Naive thymus-derived CD4-positive, alpha-beta T cell (primary cell): ENCODE data around the gene CHIA. TPM values are rescaled to one million over a fixed set of nuclear protein-coding genes. Genes with fewer than 3 reads are reported as not detected.

Experiments
- ATAC-seq: fragments of 150-1000 bp; cut with Tn5 transposase; 2 replicates; pipeline ENCODE4 v1.10.0; 2021; ENCODE audit warnings: mild to moderate bottlenecking, moderate library complexity
- CTCF ChIA-PET: fragments of 350-600 bp; sonication (Branson Sonifier 250); formaldehyde crosslinking; loops from one replicate; lab custom pipeline; 2021; ENCODE audit warnings: antibody characterized with exemption; lab: Charles Lee
- POLR2A ChIA-PET: fragments of 350-600 bp; sonication (Branson Sonifier 250); formaldehyde crosslinking; loops from one replicate; lab custom pipeline; 2021; ENCODE audit warnings: antibody characterized with exemption, inconsistent platforms; lab: Charles Lee
- DNase-seq, 9 donors: peaks; one replicate each; pipeline versions ENCODE4 v3.0.0 to v3.0.0-alpha.2; 2020 to 2022; ENCODE audit warnings: mixed read lengths in 1 of 9
- H3K27ac ChIP-seq: one replicate; pipeline ENCODE4 v1.7.0; 2013; ENCODE audit warnings: mild to moderate bottlenecking, low read depth, low read length, moderate library complexity
- H3K27me3 ChIP-seq, 2 donors: one replicate each; pipeline ENCODE4 v1.7.0; 2013; ENCODE audit warnings: low read length in 2 of 2, mild to moderate bottlenecking in 2 of 2, moderate library complexity in 2 of 2; ENCODE audit not compliant: control insufficient read depth in 2 of 2, insufficient read depth in 2 of 2
- H3K36me3 ChIP-seq, 3 experiments: 1 replicate in 2 of 3; 2 replicates in 1 of 3; pipeline ENCODE4 v1.7.0; 2013; ENCODE audit warnings: low read length in 3 of 3, mild to moderate bottlenecking in 3 of 3, moderate library complexity in 1 of 3; ENCODE audit not compliant: insufficient read depth in 3 of 3, control insufficient read depth in 2 of 3
- H3K4me1 ChIP-seq, 2 donors: one replicate each; pipeline ENCODE4 v1.7.0; 2013; ENCODE audit warnings: low read length in 2 of 2, mild to moderate bottlenecking in 2 of 2, moderate library complexity in 1 of 2; ENCODE audit not compliant: control insufficient read depth in 2 of 2, insufficient read depth in 2 of 2
- H3K4me3 ChIP-seq: 2 replicates; pipeline ENCODE4 v1.7.0; 2013; ENCODE audit warnings: mild to moderate bottlenecking, low read length
- H3K9me3 ChIP-seq, 3 experiments: 1 replicate in 2 of 3; 2 replicates in 1 of 3; pipeline ENCODE4 v1.7.0; 2013; ENCODE audit warnings: low read length in 3 of 3; ENCODE audit not compliant: control insufficient read depth in 2 of 3
- H3K27ac Mint-ChIP-seq, 9 donors: one replicate each; pipeline ENCODE4 v1.8.0; 2020 to 2022; ENCODE audit warnings: mixed read lengths in 9 of 9, mild to moderate bottlenecking in 8 of 9, moderate library complexity in 5 of 9, inconsistent platforms in 2 of 9
- H3K27me3 Mint-ChIP-seq, 5 donors: one replicate each; pipeline ENCODE4 v1.8.0; 2021 to 2022; ENCODE audit warnings: mixed read lengths in 5 of 5, mild to moderate bottlenecking in 1 of 5
- H3K36me3 Mint-ChIP-seq, 5 donors: one replicate each; pipeline ENCODE4 v1.8.0; 2020 to 2022; ENCODE audit warnings: mixed read lengths in 5 of 5, mild to moderate bottlenecking in 3 of 5, inconsistent platforms in 1 of 5
- H3K4me1 Mint-ChIP-seq, 7 donors: one replicate each; pipeline ENCODE4 v1.8.0; 2020 to 2022; ENCODE audit warnings: mixed read lengths in 7 of 7, mild to moderate bottlenecking in 3 of 7, inconsistent platforms in 1 of 7
- H3K4me3 Mint-ChIP-seq, 10 donors: one replicate each; pipeline ENCODE4 v1.8.0; 2020 to 2022; ENCODE audit warnings: mild to moderate bottlenecking in 10 of 10, mixed read lengths in 10 of 10, moderate library complexity in 6 of 10, inconsistent platforms in 2 of 10
- H3K9me3 Mint-ChIP-seq, 11 donors: one replicate each; pipeline ENCODE4 v1.8.0; 2020 to 2022; ENCODE audit warnings: mixed read lengths in 11 of 11, mild to moderate bottlenecking in 4 of 11, inconsistent platforms in 1 of 11, moderate library complexity in 1 of 11
- intact Hi-C, 2 donors: fragments of 100-400 bp; cut with micrococcal nuclease; formaldehyde crosslinking; loops; one replicate each; pipeline ENCODE4 v1.15.1; 2023
- polyA plus RNA-seq, 2 donors: library from polyadenylated mRNA; unstranded; fragments of 300-500 nt; fragmentation: Illumina TruSeq; gene quantifications; one replicate each; pipeline ENCODE4 v1.2.3, GENCODE V29; 2021
- total RNA-seq, 6 experiments: library from RNA in 5 of 6; stranded (reverse) in 5 of 6; gene quantifications; 1 replicate in 5 of 6; 2 replicates in 1 of 6; pipeline ENCODE4 v1.2.3 and lab custom pipeline; 2021 to 2026

Gene CHIA
- total and polyA plus RNA-seq, 7 experiments from 2014 or later: not detected

DNA sequence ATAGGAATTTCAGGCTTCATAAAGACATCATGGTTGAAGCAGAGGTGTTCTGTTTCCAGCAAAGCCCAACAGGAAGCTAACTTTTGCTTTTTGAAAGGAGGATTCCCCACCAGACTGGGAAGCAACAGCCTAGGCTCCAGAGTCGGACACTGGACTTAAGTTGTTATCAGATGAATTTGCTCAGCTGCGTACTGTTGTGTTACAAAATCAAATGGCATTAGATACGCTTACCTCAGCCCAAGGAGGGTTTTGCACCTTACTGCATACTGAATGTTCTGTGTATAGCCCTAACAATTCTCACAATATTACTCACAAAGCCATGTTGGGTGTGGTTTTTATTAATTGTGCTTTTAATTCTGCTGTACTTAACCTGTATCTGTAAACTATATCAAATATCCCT lies 547 bp upstream of the CHIA start:
- H3K27ac Mint-ChIP-seq: no peak overlapping the region
- intact Hi-C loops: no loop called here
- ChIA-PET POLR2A (no interaction called here), CTCF (no interaction called here)
- H3K4me1 Mint-ChIP-seq: peaks cover 0 to 17% (median 14%) of the 10 kb centered on the region in 7 donors
- no peaks in the 10 kb centered on the region for H3K9me3 ChIP-seq
- H3K4me3 Mint-ChIP-seq: no peak overlapping the region
- H3K9me3 Mint-ChIP-seq: peaks cover 0 to 5% (median 0%) of the 10 kb centered on the region in 11 donors
- no peaks in the 10 kb centered on the region for H3K36me3 ChIP-seq
- no peak overlapping the region for H3K4me3 ChIP-seq
- H3K27me3 Mint-ChIP-seq: peaks cover 0 to 2% (median 0%) of the 10 kb centered on the region in 5 donors
- ATAC-seq (no peak), DNase-seq (no peak)
- no peaks in the 10 kb centered on the region for H3K4me1 ChIP-seq
- H3K36me3 Mint-ChIP-seq: no peaks in the 10 kb centered on the region
- no peaks in the 10 kb centered on the region for H3K27me3 ChIP-seq
- H3K27ac ChIP-seq: no peak overlapping the region

DNA sequence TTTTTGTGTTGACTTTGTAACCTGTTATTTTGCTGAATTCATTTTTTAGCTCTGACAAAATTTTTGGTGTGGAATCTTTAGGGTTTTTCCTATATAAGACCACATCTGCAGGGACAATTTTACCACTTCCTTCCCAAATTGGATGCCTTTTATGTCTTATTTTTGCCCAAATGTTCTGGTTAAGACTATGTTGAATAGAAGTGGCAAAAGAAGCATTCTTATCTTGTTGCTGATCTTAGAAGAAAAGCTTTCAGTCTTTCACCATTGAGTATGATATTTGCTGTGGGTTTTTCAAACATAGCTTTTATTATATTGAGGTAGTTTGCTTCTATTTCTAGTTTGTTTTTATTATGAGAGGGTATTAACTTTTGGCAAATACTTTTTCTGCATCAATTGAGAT lies 3.7 kb downstream of the CHIA start:
- Mint-ChIP-seq H3K9me3 (peaks cover 0 to 21% (median 4%) of the 10 kb centered on the region in 11 donors), H3K27me3 (peaks cover 0 to 5% (median 0%) of the 10 kb centered on the region in 5 donors), H3K36me3 (peaks cover 0 to 7% (median 0%) of the 10 kb centered on the region in 5 donors), H3K27ac (peak overlapping the region in 1 of 9 donors; percentile 38), H3K4me3 (peak overlapping the region in 3 of 10 donors; percentile 14 to 44 (median 16)), H3K4me1 (peaks cover 0 to 23% (median 16%) of the 10 kb centered on the region in 7 donors)
- CTCF ChIA-PET: interaction anchor here (1.0 kb wide), 1 partner anchor 39 kb away, joined by 3 read pairs; no protein-coding TSS in a partner anchor
- H3K27ac ChIP-seq: no peak overlapping the region
- DNase-seq (peak in 2 of 9 donors; percentile 4 to 11), ATAC-seq (no peak)
- POLR2A ChIA-PET: interaction anchor here (0.6 to 1.0 kb wide), 2 partner anchors 11 to 312 kb away, joined by 3 read pairs; no protein-coding TSS in a partner anchor
- no peak overlapping the region for H3K4me3 ChIP-seq
- intact Hi-C loops: no loop called here
- H3K9me3 ChIP-seq: no peaks in the 10 kb centered on the region
- H3K4me1 ChIP-seq: no peaks in the 10 kb centered on the region
- no peaks in the 10 kb centered on the region for H3K27me3 ChIP-seq
- no peaks in the 10 kb centered on the region for H3K36me3 ChIP-seq

DNA sequence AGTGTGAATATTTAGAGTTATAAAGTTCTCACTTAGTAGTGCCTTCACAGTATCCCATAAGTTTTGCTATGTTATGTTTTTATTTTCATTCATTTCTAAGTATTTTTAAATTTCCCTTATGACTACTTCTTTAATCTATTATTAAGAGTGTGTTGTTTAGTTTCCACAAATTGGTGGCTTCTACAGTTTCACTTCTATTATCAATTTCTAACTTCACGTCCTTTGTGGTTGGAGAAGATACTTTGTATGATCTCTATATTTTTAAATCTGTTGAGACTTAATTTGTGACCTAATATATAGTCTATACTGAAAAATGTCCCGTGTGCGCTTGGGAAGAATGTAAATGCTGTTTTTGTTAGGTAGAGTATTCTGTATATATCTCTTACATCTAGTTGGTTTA lies 11.7 kb downstream of the CHIA start:
- Histone ChIP-seq H3K27me3 (no peaks in the 10 kb centered on the region), H3K4me3 (no peak overlapping the region), H3K27ac (no peak overlapping the region), H3K4me1 (no peaks in the 10 kb centered on the region), H3K9me3 (peaks cover 0 to 17% (median 0%) of the 10 kb centered on the region in 3 experiments), H3K36me3 (no peaks in the 10 kb centered on the region)
- no peak overlapping the region for H3K4me3 Mint-ChIP-seq
- H3K4me1 Mint-ChIP-seq: no peaks in the 10 kb centered on the region
- intact Hi-C loops: no loop called here
- H3K36me3 Mint-ChIP-seq: peaks cover 4 to 16% (median 12%) of the 10 kb centered on the region in 5 donors
- DNase-seq: no peak
- no peak for ATAC-seq
- POLR2A ChIA-PET: no interaction called here
- peaks cover 0 to 14% (median 0%) of the 10 kb centered on the region in 5 donors for H3K27me3 Mint-ChIP-seq
- CTCF ChIA-PET: no interaction called here
- no peak overlapping the region for H3K27ac Mint-ChIP-seq
- H3K9me3 Mint-ChIP-seq: peaks cover 11 to 46% (median 24%) of the 10 kb centered on the region in 11 donors

DNA sequence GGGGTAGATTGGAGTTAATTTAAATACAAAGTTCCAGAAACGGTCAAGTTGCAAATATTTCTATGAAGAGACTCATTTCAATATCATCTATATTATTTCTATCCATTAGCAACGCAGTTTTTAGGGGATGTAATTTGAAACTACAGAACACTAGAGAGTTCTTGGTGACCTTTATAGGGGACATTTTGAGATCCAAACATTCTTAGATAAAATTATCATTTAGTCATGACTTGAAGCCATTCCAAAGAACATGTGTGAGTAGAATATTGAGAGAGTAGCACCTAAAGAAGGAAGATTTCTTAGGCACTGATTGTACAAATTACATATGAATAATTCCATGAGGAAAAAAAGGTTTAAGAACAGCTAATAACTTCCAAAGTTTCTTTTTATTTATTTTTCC lies 19.0 kb downstream of the CHIA start:
- H3K27ac Mint-ChIP-seq: no peak overlapping the region
- intact Hi-C loops: no loop called here
- ATAC-seq: no peak

DNA sequence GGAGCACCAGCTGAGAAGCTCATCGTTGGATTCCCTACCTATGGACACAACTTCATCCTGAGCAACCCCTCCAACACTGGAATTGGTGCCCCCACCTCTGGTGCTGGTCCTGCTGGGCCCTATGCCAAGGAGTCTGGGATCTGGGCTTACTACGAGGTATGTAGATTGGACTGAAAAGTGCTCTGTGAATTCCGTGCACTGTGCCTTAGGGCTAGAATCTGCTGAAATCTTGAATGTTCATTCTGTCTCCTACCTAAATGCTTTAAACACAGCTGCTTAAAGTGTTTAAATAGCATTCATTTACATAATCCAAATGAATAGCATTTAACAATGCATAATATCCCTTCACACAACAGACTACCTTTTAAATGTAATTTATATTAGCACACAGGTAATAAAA lies 27.9 kb downstream of the CHIA start:
- Histone ChIP-seq H3K4me3 (no peak overlapping the region), H3K36me3 (no peaks in the 10 kb centered on the region), H3K4me1 (peaks cover 0 to 14% of the 10 kb centered on the region in 2 donors), H3K27me3 (no peaks in the 10 kb centered on the region), H3K27ac (no peak overlapping the region), H3K9me3 (no peaks in the 10 kb centered on the region)
- ATAC-seq (no peak), DNase-seq (no peak)
- H3K4me1 Mint-ChIP-seq: peaks cover 7 to 33% (median 28%) of the 10 kb centered on the region in 7 donors
- H3K36me3 Mint-ChIP-seq: peaks cover 0 to 5% (median 0%) of the 10 kb centered on the region in 5 donors
- H3K9me3 Mint-ChIP-seq: peaks cover 0 to 6% (median 0%) of the 10 kb centered on the region in 11 donors
- no peak overlapping the region for H3K4me3 Mint-ChIP-seq
- intact Hi-C loops: no loop called here
- H3K27me3 Mint-ChIP-seq: peaks cover 0 to 15% (median 0%) of the 10 kb centered on the region in 5 donors
- no peak overlapping the region for H3K27ac Mint-ChIP-seq
- CTCF ChIA-PET: no interaction called here
- POLR2A ChIA-PET: no interaction called here

More for the DNA sequence above, 19.0 kb downstream of the CHIA start:
- no peak overlapping the region for H3K4me3 Mint-ChIP-seq
- H3K36me3 Mint-ChIP-seq: peaks cover 0 to 7% (median 4%) of the 10 kb centered on the region in 5 donors
- Histone ChIP-seq H3K36me3 (no peaks in the 10 kb centered on the region), H3K4me1 (no peaks in the 10 kb centered on the region), H3K27me3 (no peaks in the 10 kb centered on the region), H3K9me3 (peaks cover 0 to 6% (median 0%) of the 10 kb centered on the region in 3 experiments), H3K27ac (no peak overlapping the region), H3K4me3 (no peak overlapping the region)
- ChIA-PET CTCF (no interaction called here), POLR2A (interaction anchor here (0.7 kb wide), 1 partner anchor 129 kb away, joined by 3 read pairs; no protein-coding TSS in a partner anchor)
- peaks cover 0 to 1% (median 0%) of the 10 kb centered on the region in 7 donors for H3K4me1 Mint-ChIP-seq
- H3K27me3 Mint-ChIP-seq: peaks cover 0 to 30% (median 0%) of the 10 kb centered on the region in 5 donors
- DNase-seq: no peak
- H3K9me3 Mint-ChIP-seq: peaks cover 0 to 10% (median 7%) of the 10 kb centered on the region in 11 donors

DNA sequence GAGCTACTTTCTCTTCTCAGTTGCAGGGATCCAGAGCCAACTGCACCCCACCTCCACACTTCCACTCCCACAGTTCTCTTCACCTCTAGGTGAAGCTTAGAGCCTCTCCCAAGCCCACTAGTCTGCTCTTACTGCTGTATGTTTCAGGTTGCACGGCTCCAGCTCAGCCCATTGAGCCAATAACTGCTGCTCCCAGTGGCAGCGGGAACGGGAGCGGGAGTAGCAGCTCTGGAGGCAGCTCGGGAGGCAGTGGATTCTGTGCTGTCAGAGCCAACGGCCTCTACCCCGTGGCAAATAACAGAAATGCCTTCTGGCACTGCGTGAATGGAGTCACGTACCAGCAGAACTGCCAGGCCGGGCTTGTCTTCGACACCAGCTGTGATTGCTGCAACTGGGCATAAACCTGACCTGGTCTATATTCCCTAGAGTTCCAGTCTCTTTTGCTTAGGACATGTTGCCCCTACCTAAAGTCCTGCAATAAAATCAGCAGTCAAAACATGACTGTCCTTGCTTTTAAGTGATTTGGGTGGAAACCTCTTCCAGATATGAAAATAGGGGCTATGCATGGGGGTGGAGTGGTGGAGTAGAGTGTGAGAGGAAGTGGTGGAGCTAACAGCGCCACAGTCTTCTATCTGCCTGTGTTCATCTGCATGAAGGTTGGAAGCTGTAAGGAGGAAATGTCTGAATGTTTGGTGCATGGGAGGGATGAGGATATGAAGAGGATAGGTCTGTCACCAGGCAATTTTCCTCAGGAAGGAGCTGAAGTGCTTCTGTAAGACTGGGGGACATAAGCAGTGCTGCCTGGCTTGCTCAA lies 29.6 kb downstream of the CHIA start:
- CTCF ChIA-PET: interaction anchor here (0.8 to 2.1 kb wide), 10 partner anchors 14 to 290 kb away, joined by 3 to 10 read pairs (median 4); no protein-coding TSS in a partner anchor
- Mint-ChIP-seq H3K4me1 (peaks cover 7 to 33% (median 28%) of the 10 kb centered on the region in 7 donors), H3K27ac (peak overlapping the region in 7 of 9 donors; percentile 2 to 88 (median 52)), H3K9me3 (peaks cover 0 to 6% (median 0%) of the 10 kb centered on the region in 11 donors), H3K27me3 (peaks cover 0 to 5% (median 0%) of the 10 kb centered on the region in 5 donors), H3K4me3 (peak overlapping the region in 8 of 10 donors; percentile 9 to 66 (median 41)), H3K36me3 (peaks cover 0 to 5% (median 0%) of the 10 kb centered on the region in 5 donors)
- Histone ChIP-seq H3K9me3 (no peaks in the 10 kb centered on the region), H3K4me3 (no peak overlapping the region), H3K27ac (no peak overlapping the region), H3K4me1 (peaks cover 0 to 14% of the 10 kb centered on the region in 2 donors), H3K36me3 (no peaks in the 10 kb centered on the region), H3K27me3 (no peaks in the 10 kb centered on the region)
- POLR2A ChIA-PET: interaction anchor here (0.5 to 1.6 kb wide), 9 partner anchors 9 to 181 kb away, joined by 3 to 5 read pairs (median 3); no protein-coding TSS in a partner anchor
- ATAC-seq (peak; percentile 70), DNase-seq (peak in 5 of 9 donors; percentile 3 to 41 (median 25))
- intact Hi-C loops: no loop called here
